Karpas-422 (cell line): ENCODE data around the gene RNASE9. TPM values are rescaled to one million over a fixed set of nuclear protein-coding genes. Genes with fewer than 3 reads are reported as not detected.

Experiments used
- DNase-seq: peaks from one replicate; pipeline ENCODE4 v3.0.0-alpha.2; 2015
- H2AFZ ChIP-seq: fragments of 200-600 bp; sonication (generic); 2 replicates; pipeline ENCODE4 v1.6.1; 2014; ENCODE audit warnings: antibody characterized with exemption, low read length, mixed read lengths
- H3K27ac ChIP-seq: fragments of 200-600 bp; sonication (generic); 2 replicates; pipeline ENCODE4 v1.5.1; 2014; ENCODE audit warnings: mild to moderate bottlenecking, low read length, moderate library complexity
- H3K27me3 ChIP-seq: fragments of 200-600 bp; sonication (generic); 2 replicates; pipeline ENCODE4 v1.6.1; 2014; ENCODE audit warnings: low read length, mixed read lengths
- H3K36me3 ChIP-seq: fragments of 200-600 bp; sonication (generic); 2 replicates; pipeline ENCODE4 v1.6.1; 2014; ENCODE audit warnings: low read length, mixed read lengths; ENCODE audit not compliant: insufficient read depth
- H3K4me1 ChIP-seq: fragments of 200-600 bp; sonication (generic); 2 replicates; pipeline ENCODE4 v1.6.1; 2014; ENCODE audit warnings: mild to moderate bottlenecking, low read length, mixed read lengths
- H3K4me2 ChIP-seq: fragments of 200-600 bp; sonication (generic); 2 replicates; pipeline ENCODE4 v1.6.1; 2014; ENCODE audit warnings: low read length, low read depth, mild to moderate bottlenecking; ENCODE audit not compliant: poor library complexity, severe bottlenecking
- H3K4me3 ChIP-seq: fragments of 200-600 bp; sonication (generic); 2 replicates; pipeline ENCODE4 v1.5.1; 2014; ENCODE audit warnings: mild to moderate bottlenecking, antibody characterized with exemption, low read length, mixed read lengths
- H3K79me2 ChIP-seq: fragments of 200-600 bp; sonication (generic); 2 replicates; pipeline ENCODE4 v1.6.1; 2014; ENCODE audit warnings: mild to moderate bottlenecking, low read length, mixed read lengths
- H3K9ac ChIP-seq: fragments of 200-600 bp; sonication (generic); 2 replicates; pipeline ENCODE4 v1.6.0; 2014; ENCODE audit warnings: low read length
- H3K9me2 ChIP-seq: fragments of 200-600 bp; sonication (generic), shearing (Covaris generic); replicated peaks from 2 replicates; pipeline ENCODE4 v1.6.0; 2014; ENCODE audit warnings: mild to moderate bottlenecking, low read length, moderate library complexity; ENCODE audit not compliant: insufficient read depth
- H3K9me3 ChIP-seq: fragments of 300-700, 200-600 bp; sonication (generic); 2 replicates; pipeline ENCODE4 v1.6.1; 2014; ENCODE audit warnings: low read length, mixed read lengths
- H4K20me1 ChIP-seq: fragments of 200-600 bp; sonication (generic); 2 replicates; pipeline ENCODE4 v1.6.1; 2014; ENCODE audit warnings: mild to moderate bottlenecking, antibody characterized with exemption, low read length, low read depth; ENCODE audit not compliant: insufficient read depth
- total RNA-seq: library from RNA; depleted of rRNA; stranded (reverse); fragments of >200 nt; shearing (Covaris generic); gene quantifications from 2 replicates; pipeline ENCODE4 v1.2.3, GENCODE V29; 2014; ENCODE audit warnings: low replicate concordance; rRNA removed

RNASE9 gene
- not detected in 2 replicates for total RNA-seq

DNA sequence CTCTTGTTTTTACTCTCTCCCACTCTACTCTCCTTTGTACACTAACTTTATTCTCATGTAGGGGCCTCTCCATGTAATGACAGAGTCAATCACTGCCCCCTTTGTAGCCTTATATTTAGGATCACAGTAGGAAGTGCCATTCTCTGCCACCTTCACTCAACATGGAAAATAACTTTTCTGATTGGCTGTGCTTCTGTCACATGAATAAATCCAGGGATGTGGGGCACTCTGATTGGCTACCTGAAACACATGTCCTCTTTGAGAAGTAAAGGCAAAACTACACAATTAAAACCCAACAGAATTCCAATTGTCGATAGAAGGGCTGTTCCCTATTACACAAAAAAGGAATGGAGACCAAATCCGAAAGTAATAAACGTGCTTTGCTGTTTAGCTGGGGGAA lies at the start of gene RNASE9:
TSS of gene RNASE9 (minus strand) at position 87 of the 400 bp plus-strand sequence.
- H2AFZ ChIP-seq, result no peak within 1 kb of the TSS
- H3K36me3 ChIP-seq, result no peaks in the 10 kb centered on the region
- no peaks in the 10 kb centered on the region for H3K4me1 ChIP-seq
- no peak within 1 kb of the TSS for H3K9ac ChIP-seq
- H3K4me3 ChIP-seq, result no peak within 1 kb of the TSS
- H3K4me2 ChIP-seq, result no peak within 1 kb of the TSS
- DNase-seq, result peak; percentile 44
- no peaks in the 10 kb centered on the region for H3K9me3 ChIP-seq
- H3K27me3 ChIP-seq, result no peaks in the 10 kb centered on the region
- H3K79me2 ChIP-seq, result no peaks in the 10 kb centered on the region
- no peak within 1 kb of the TSS for H3K27ac ChIP-seq
- H3K9me2 ChIP-seq, result no peaks in the 10 kb centered on the region
- H4K20me1 ChIP-seq, result no peaks in the 10 kb centered on the region

GRCh38 chr14:20610002-20610765 lies 49.3 kb upstream of the RNASE9 start:
- peak overlapping the region; percentile 58 for H3K9ac ChIP-seq
- H3K27me3 ChIP-seq, result no peaks in the 10 kb centered on the region
- no peaks in the 10 kb centered on the region for H3K36me3 ChIP-seq
- no peaks in the 10 kb centered on the region for H3K9me2 ChIP-seq
- H3K4me2 ChIP-seq, result peak overlapping the region; percentile 83
- no peaks in the 10 kb centered on the region for H3K79me2 ChIP-seq
- H4K20me1 ChIP-seq, result no peaks in the 10 kb centered on the region
- H2AFZ ChIP-seq, result peak overlapping the region; percentile 87
- H3K27ac ChIP-seq, result no peak overlapping the region
- no peaks in the 10 kb centered on the region for H3K9me3 ChIP-seq
- peak; percentile 94 for DNase-seq
- H3K4me3 ChIP-seq, result peak overlapping the region; percentile 77
- H3K4me1 ChIP-seq, result peaks cover 56% of the 10 kb centered on the region

- Histone ChIP-seq H3K27ac (no peak overlapping the region), H4K20me1 (no peaks in the 10 kb centered on the region), H3K4me2 (peak overlapping the region; percentile 83), H3K79me2 (no peaks in the 10 kb centered on the region), H3K9me3 (no peaks in the 10 kb centered on the region), H2AFZ (peak overlapping the region; percentile 87), H3K9me2 (no peaks in the 10 kb centered on the region), H3K4me3 (peak overlapping the region; percentile 77), H3K27me3 (no peaks in the 10 kb centered on the region), H3K4me1 (peaks cover 50% of the 10 kb centered on the region), H3K9ac (peak overlapping the region; percentile 58), H3K36me3 (no peaks in the 10 kb centered on the region)
- peak; percentile 96 for DNase-seq
Observed at GRCh38 chr14:20609215-20610001, 48.6 kb upstream of the RNASE9 start.

DNA sequence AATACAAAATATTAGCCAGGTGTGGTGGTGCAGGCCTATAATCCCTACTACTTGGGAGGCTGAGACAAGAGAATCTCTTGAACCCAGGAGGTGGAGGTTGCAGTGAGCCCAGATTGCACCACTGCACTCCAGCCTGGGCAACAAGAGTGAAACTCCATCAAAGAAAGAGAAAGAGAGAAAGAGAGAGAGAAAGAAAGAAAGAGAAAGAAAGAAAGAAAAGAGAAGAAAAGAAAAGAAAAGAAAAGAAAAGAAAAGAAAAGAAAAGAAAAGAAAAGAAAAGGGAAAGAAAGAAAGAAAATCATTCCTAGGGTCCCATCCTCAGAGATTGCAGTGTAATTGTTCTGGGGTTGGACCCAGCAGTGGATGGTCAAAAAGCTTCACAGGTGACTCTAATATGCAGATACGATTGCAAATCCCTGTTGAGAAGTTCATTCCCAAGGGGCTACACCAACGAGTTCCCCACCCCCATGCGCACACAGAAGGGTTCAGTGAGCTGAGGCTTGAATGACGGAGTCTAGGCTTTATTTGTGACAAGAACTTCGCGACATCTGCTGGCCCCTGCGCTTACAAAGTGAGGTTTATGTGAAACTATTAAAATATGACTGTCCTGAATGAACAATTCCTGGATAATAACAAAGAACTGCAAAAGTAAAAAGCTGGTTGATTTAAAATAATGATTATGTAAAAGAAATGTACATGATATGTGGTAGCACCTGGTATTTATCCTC lies 47.7 kb upstream of the RNASE9 start:
- Histone ChIP-seq H3K9ac (no peak overlapping the region), H3K27me3 (no peaks in the 10 kb centered on the region)
- DNase-seq, result no peak

GRCh38 chr14:20607617-20608016 lies 46.8 kb upstream of the RNASE9 start:
- Histone ChIP-seq H3K36me3 (no peaks in the 10 kb centered on the region), H3K27ac (no peak overlapping the region), H2AFZ (no peak overlapping the region), H3K4me2 (peak overlapping the region; percentile 5), H3K79me2 (no peaks in the 10 kb centered on the region), H3K4me1 (peaks cover 36% of the 10 kb centered on the region), H3K9me3 (no peaks in the 10 kb centered on the region), H3K9me2 (no peaks in the 10 kb centered on the region), H3K27me3 (no peaks in the 10 kb centered on the region), H4K20me1 (no peaks in the 10 kb centered on the region), H3K9ac (peak overlapping the region; percentile 8; the same call in 1 of the 2 replicates), H3K4me3 (no peak overlapping the region)
- no peak for DNase-seq

More for the DNA sequence above, 47.7 kb upstream of the RNASE9 start:
- no peak overlapping the region for H3K27ac ChIP-seq
- H3K9me3 ChIP-seq, result no peaks in the 10 kb centered on the region
- peaks cover 43% of the 10 kb centered on the region for H3K4me1 ChIP-seq
- H3K79me2 ChIP-seq, result no peaks in the 10 kb centered on the region
- no peaks in the 10 kb centered on the region for H4K20me1 ChIP-seq
- H3K4me2 ChIP-seq, result peak overlapping the region; percentile 83
- no peaks in the 10 kb centered on the region for H3K9me2 ChIP-seq
- H3K36me3 ChIP-seq, result no peaks in the 10 kb centered on the region
- no peak overlapping the region for H2AFZ ChIP-seq
- H3K4me3 ChIP-seq, result no peak overlapping the region; the same call in 1 of the 2 replicates

GRCh38 chr14:20606902-20607242 lies 46.0 kb upstream of the RNASE9 start:
- Histone ChIP-seq H3K4me1 (peaks cover 28% of the 10 kb centered on the region), H3K79me2 (no peaks in the 10 kb centered on the region), H3K27ac (no peak overlapping the region), H2AFZ (no peak overlapping the region), H4K20me1 (no peaks in the 10 kb centered on the region), H3K27me3 (no peaks in the 10 kb centered on the region), H3K4me2 (no peak overlapping the region), H3K36me3 (no peaks in the 10 kb centered on the region), H3K9me2 (no peaks in the 10 kb centered on the region), H3K9ac (no peak overlapping the region), H3K9me3 (no peaks in the 10 kb centered on the region), H3K4me3 (no peak overlapping the region)
- DNase-seq, result no peak

- H4K20me1 ChIP-seq, result no peaks in the 10 kb centered on the region
- no peak overlapping the region for H3K9ac ChIP-seq
- H3K4me2 ChIP-seq, result no peak overlapping the region
- H3K27me3 ChIP-seq, result no peaks in the 10 kb centered on the region
- H3K79me2 ChIP-seq, result no peaks in the 10 kb centered on the region
- no peaks in the 10 kb centered on the region for H3K9me3 ChIP-seq
- H3K4me3 ChIP-seq, result no peak overlapping the region
- H2AFZ ChIP-seq, result no peak overlapping the region
- H3K4me1 ChIP-seq, result peaks cover 24% of the 10 kb centered on the region
- H3K9me2 ChIP-seq, result no peaks in the 10 kb centered on the region
- H3K27ac ChIP-seq, result no peak overlapping the region
- no peak for DNase-seq
- no peaks in the 10 kb centered on the region for H3K36me3 ChIP-seq
Observed at GRCh38 chr14:20606190-20606901, 45.5 kb upstream of the RNASE9 start.
